ENCODE data around the gene ANKMY1. TPM values are rescaled to one million over a fixed set of nuclear protein-coding genes. Genes with fewer than 3 reads are reported as not detected.

The ANKMY1 gene
- total and polyA plus RNA-seq, 2 donors, result 6.6 to 10.3 TPM

DNA sequence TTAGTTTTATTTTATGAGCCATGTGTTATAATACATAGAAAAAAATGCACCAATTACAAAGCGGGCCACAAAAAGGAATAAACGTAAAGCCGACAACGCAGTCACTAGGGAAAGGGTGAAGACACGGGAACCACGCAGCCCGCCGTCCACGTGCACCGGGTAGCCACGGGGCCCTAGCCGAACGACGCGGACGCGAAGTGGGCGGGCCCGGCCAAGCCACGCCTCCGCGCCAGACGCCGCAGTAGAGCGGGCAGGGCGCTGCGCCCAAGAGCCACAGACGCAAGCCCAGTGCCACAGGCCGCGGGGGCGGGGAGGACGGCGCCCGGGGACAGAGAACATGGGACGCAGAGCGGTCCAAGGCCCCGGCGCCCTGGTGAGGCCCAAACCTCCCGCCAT is 2.3 kb upstream of the ANKMY1 start, which contains the start of gene DUSP28:
TSS of gene DUSP28 (plus strand) at position 274 of the 396 bp plus-strand sequence. CDS start 328 bp downstream, outside the sequence.
- Histone ChIP-seq H3K36me3 (ENCODE audit: control insufficient read depth in 2 of 2, insufficient read depth in 2 of 2, low read length in 1 of 2) (peaks cover 6 to 18% of the 10 kb centered on the region in 2 donors), H3K27ac (ENCODE audit: low read depth in 1 of 2, low read length in 1 of 2) (peak within 1 kb of the TSS; percentile 93 to 97), H3K27me3 (ENCODE audit: control insufficient read depth in 2 of 2, insufficient read depth in 1 of 2, low read length in 1 of 2) (peaks cover 0 to 11% of the 10 kb centered on the region in 2 donors), H3K9me3 (ENCODE audit: control insufficient read depth in 2 of 2, insufficient read depth in 1 of 2, low read length in 1 of 2) (no peaks in the 10 kb centered on the region), H3K4me1 (ENCODE audit: control insufficient read depth in 2 of 2, insufficient read depth in 2 of 2, low read length in 2 of 2) (peaks cover 29 to 50% of the 10 kb centered on the region in 2 donors), H3K4me3 (ENCODE audit: low read length in 2 of 2) (peak within 1 kb of the TSS; percentile 62 to 83)
- peak in 7 of 9 donors; percentile 69 to 91 (median 78) for DNase-seq (ENCODE audit: low read depth in 6 of 9, low spot score in 9 of 9)
- under 1% methylated on average over 39 of the region's 39 CpGs for WGBS

DNA sequence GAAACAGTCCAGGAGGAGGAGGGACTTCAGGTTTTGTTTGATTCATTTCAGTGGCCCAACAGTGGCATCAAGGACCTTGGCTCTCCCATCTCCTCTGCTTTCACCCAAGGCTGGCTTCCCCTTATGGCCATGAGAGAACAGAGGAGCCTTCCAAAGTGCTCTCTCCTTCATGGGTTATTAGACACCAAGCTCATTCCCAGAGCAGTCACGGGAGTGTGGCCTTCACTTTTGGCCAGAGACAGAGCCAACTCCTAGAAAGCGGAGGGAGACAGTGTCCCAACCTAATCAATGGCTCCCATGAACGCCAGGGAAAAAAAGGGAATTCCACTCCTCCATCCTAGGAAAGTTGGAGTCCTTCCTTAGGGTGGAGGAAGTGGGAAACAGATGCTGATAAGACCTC is 1.5 kb upstream of the ANKMY1 start:
- Histone ChIP-seq H3K27ac (ENCODE audit: low read depth in 1 of 2, low read length in 1 of 2) (no peak overlapping the region), H3K4me1 (ENCODE audit: control insufficient read depth in 2 of 2, insufficient read depth in 2 of 2, low read length in 2 of 2) (peaks cover 21 to 42% of the 10 kb centered on the region in 2 donors), H3K4me3 (ENCODE audit: low read length in 2 of 2) (no peak overlapping the region), H3K36me3 (ENCODE audit: control insufficient read depth in 2 of 2, insufficient read depth in 2 of 2, low read length in 1 of 2) (peaks cover 6 to 17% of the 10 kb centered on the region in 2 donors), H3K9me3 (ENCODE audit: control insufficient read depth in 2 of 2, insufficient read depth in 1 of 2, low read length in 1 of 2) (no peaks in the 10 kb centered on the region), H3K27me3 (ENCODE audit: control insufficient read depth in 2 of 2, insufficient read depth in 1 of 2, low read length in 1 of 2) (peaks cover 0 to 11% of the 10 kb centered on the region in 2 donors)
- no peak for DNase-seq (ENCODE audit: low read depth in 6 of 9, low spot score in 9 of 9)
- WGBS, result 97% methylated on average over 3 of the region's 3 CpGs

DNA sequence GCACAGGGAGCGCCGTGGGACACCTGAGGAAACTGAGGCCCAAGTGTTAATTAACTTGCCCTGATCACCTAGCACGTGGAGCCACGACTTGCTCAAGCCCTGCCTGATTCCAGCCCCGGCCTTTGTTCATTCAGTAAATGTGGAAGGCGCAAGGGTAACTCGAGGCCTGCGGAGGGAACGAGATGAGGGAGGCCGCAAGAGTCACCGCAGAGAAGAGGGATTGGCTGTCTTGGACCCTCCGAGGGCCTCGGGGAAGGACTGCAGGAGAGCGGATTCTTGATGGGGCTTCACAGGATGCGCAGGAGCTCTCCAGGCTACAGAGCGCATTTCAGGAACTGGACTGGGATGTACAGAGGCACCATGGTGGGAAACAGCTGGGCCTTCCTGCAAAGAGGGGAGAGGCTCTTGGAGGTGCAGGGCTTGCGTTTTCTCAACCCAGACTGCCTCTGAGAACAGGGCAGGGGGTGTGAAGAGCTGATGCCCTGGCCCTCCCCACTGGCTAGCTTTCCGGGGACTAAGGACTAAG is 511 bp upstream of the ANKMY1 start:
- peaks cover 0 to 11% of the 10 kb centered on the region in 2 donors for H3K27me3 ChIP-seq (ENCODE audit: control insufficient read depth in 2 of 2, insufficient read depth in 1 of 2, low read length in 1 of 2)
- peaks cover 7 to 10% of the 10 kb centered on the region in 2 donors for H3K36me3 ChIP-seq (ENCODE audit: control insufficient read depth in 2 of 2, insufficient read depth in 2 of 2, low read length in 1 of 2)
- no peak overlapping the region for H3K27ac ChIP-seq (ENCODE audit: low read depth in 1 of 2, low read length in 1 of 2)
- H3K4me3 ChIP-seq (ENCODE audit: low read length in 2 of 2), result no peak overlapping the region
- peaks cover 18 to 37% of the 10 kb centered on the region in 2 donors for H3K4me1 ChIP-seq (ENCODE audit: control insufficient read depth in 2 of 2, insufficient read depth in 2 of 2, low read length in 2 of 2)
- no peak for DNase-seq (ENCODE audit: low read depth in 6 of 9, low spot score in 9 of 9)
- WGBS, result 91% methylated on average over 18 of the region's 18 CpGs
- H3K9me3 ChIP-seq (ENCODE audit: control insufficient read depth in 2 of 2, insufficient read depth in 1 of 2, low read length in 1 of 2), result no peaks in the 10 kb centered on the region

DNA sequence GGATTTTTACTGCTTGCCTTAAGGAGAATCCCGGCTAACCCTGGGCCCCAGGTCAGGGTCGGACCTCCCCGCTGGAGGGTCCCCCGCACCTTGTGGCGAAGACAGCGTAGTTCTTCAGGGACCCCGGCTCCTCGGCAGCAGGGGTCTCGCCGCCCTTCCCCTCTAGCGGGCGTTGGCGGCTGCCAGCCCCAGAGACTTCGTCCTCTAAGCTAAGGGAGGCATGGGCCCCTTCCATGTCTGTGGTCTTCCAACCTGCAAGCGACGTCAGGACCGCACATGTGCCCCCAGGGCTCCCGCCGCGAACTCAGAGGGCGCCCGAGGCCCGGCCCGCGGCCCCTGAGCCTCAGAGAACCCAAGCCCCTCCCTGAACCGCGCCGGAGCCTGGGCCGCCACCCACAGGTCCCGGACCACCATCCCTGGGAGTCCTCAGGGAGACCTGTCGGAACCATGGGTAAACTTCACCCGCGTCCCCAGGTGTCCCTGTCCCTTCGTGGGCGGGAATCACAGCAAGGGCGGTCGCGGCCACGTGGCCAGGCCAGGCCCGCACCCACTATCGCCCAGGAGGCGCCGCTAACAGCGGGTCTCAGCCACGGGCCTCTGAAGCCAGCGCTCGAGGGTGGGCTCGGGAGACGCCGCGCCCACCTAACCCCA is 562 bp downstream of the ANKMY1 start:
- peaks cover 0 to 11% of the 10 kb centered on the region in 2 donors for H3K27me3 ChIP-seq (ENCODE audit: control insufficient read depth in 2 of 2, insufficient read depth in 1 of 2, low read length in 1 of 2)
- 50% methylated on average over 51 of the region's 51 CpGs for WGBS
- peak overlapping the region in 1 of 2 donors; percentile 31 for H3K4me3 ChIP-seq (ENCODE audit: low read length in 2 of 2)
- H3K9me3 ChIP-seq (ENCODE audit: control insufficient read depth in 2 of 2, insufficient read depth in 1 of 2, low read length in 1 of 2), result no peaks in the 10 kb centered on the region
- H3K36me3 ChIP-seq (ENCODE audit: control insufficient read depth in 2 of 2, insufficient read depth in 2 of 2, low read length in 1 of 2), result peaks cover 5 to 6% of the 10 kb centered on the region in 2 donors
- DNase-seq (ENCODE audit: low read depth in 6 of 9, low spot score in 9 of 9), result no peak
- H3K27ac ChIP-seq (ENCODE audit: low read depth in 1 of 2, low read length in 1 of 2), result no peak overlapping the region
- H3K4me1 ChIP-seq (ENCODE audit: control insufficient read depth in 2 of 2, insufficient read depth in 2 of 2, low read length in 2 of 2), result peaks cover 18 to 36% of the 10 kb centered on the region in 2 donors

DNA sequence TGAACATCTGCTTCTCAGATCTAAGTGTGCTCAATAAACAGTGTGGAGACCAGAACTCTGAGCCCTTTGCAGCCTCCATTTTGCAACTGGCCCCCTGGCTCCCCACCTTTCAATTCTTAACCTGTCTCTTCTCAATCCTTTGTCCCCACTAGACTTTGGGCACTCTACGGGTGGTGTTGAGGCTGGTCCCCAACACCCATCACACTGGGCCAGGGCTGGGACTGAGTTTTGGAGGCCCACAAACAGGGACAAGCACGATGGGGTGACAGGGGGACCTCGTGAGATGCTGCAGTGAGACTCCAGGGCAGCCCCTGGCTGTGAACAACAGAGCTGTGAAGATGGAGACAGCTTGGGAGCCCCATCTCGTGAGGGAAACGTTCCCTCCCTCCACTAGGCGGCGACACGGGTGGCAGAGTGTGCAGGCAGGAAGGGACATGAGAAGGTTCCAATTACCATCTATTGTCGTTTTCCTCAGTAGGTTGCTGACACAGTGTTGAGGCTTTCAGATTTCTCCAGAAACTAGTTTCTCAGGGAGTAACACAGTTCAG is 1.2 kb downstream of the ANKMY1 start:
- H3K27ac ChIP-seq (ENCODE audit: low read depth in 1 of 2, low read length in 1 of 2), result no peak overlapping the region
- H3K9me3 ChIP-seq (ENCODE audit: control insufficient read depth in 2 of 2, insufficient read depth in 1 of 2, low read length in 1 of 2), result no peaks in the 10 kb centered on the region
- no peak overlapping the region for H3K4me3 ChIP-seq (ENCODE audit: low read length in 2 of 2)
- H3K36me3 ChIP-seq (ENCODE audit: control insufficient read depth in 2 of 2, insufficient read depth in 2 of 2, low read length in 1 of 2), result peaks cover 5 to 12% of the 10 kb centered on the region in 2 donors
- peaks cover 0 to 11% of the 10 kb centered on the region in 2 donors for H3K27me3 ChIP-seq (ENCODE audit: control insufficient read depth in 2 of 2, insufficient read depth in 1 of 2, low read length in 1 of 2)
- H3K4me1 ChIP-seq (ENCODE audit: control insufficient read depth in 2 of 2, insufficient read depth in 2 of 2, low read length in 2 of 2), result peaks cover 16 to 30% of the 10 kb centered on the region in 2 donors
- 78% methylated on average over 9 of the region's 9 CpGs for WGBS
- peak in 2 of 9 donors; percentile 59 to 71 for DNase-seq (ENCODE audit: low read depth in 6 of 9, low spot score in 9 of 9)

DNA sequence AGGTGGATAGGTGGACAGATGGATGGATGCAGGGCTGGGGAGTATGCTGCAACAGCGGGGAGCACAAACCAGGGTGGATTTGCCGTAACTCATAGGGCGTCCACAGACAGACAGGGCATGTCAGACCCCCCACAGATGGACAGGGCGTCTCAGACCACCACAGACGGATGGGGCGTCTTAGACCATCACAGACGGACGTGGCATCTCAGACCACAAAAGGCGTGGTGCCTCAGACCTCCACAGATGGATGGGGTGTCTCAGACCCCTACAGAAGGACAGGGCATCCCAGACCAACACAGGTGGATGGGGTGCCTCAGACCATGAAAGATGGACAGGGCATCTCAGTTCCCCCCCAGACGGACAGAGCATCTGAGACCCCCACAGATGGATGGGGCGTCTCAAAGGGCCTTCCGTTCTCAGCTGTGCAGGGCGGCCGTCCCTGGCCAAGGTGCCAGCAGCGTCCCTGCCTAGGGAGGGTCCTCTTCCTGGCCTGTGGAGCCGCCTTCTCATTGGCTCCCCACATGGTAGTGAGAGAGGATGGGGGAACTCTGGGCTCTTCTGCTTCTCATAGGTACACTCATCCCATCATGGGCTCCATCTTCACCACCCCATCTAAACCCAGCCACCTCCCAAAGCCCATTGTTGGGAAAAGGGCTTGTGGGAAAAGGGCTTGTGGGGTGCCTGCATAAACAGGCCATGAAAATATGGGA is 2.1 kb downstream of the ANKMY1 start:
- Histone ChIP-seq H3K4me3 (ENCODE audit: low read length in 2 of 2) (no peak overlapping the region), H3K9me3 (ENCODE audit: control insufficient read depth in 2 of 2, insufficient read depth in 1 of 2, low read length in 1 of 2) (peaks cover 0 to 6% of the 10 kb centered on the region in 2 donors), H3K4me1 (ENCODE audit: control insufficient read depth in 2 of 2, insufficient read depth in 2 of 2, low read length in 2 of 2) (peaks cover 11 to 25% of the 10 kb centered on the region in 2 donors), H3K27ac (ENCODE audit: low read depth in 1 of 2, low read length in 1 of 2) (no peak overlapping the region), H3K27me3 (ENCODE audit: control insufficient read depth in 2 of 2, insufficient read depth in 1 of 2, low read length in 1 of 2) (peaks cover 0 to 11% of the 10 kb centered on the region in 2 donors), H3K36me3 (ENCODE audit: control insufficient read depth in 2 of 2, insufficient read depth in 2 of 2, low read length in 1 of 2) (peaks cover 7 to 16% of the 10 kb centered on the region in 2 donors)
- 98% methylated on average over 16 of the region's 16 CpGs for WGBS
- no peak for DNase-seq (ENCODE audit: low read depth in 6 of 9, low spot score in 9 of 9)

DNA sequence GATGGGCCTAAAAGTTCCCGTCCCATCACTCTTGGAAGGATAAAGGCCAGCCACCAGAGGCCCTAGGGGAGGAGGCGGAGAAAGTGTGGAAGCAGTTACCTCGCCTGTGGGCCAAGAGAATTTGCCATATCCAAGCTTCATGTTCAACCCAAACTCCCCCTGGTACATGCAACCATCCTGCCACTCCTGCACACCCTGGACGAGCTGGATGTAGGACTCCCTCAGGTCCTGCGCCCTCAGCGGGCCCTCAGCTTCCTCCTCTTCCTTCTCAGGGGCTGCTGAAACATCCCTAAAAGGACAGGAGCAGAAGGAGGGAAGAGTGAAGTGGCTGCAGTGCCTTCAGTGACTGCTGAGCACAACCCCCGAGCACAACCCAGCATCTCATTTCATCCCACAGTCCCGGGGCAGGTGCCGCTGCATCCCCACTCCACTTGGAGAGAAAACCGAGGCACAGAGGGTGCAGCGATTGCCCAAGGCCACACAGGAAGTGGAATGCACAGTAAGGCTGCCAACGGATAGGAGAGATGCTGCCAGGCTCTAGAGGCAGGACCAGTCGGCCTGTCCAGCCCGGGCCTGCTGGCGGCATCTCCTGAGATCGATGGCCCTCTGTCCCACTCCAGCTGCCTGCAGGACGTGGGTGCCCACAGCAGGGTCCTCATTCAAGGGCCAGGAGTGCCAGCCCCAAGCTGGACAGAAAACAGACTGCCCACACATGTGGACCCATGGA is 2.9 kb downstream of the ANKMY1 start:
- 97% methylated on average over 17 of the region's 17 CpGs for WGBS
- Histone ChIP-seq H3K27ac (ENCODE audit: low read depth in 1 of 2, low read length in 1 of 2) (no peak overlapping the region), H3K4me1 (ENCODE audit: control insufficient read depth in 2 of 2, insufficient read depth in 2 of 2, low read length in 2 of 2) (peaks cover 11 to 25% of the 10 kb centered on the region in 2 donors), H3K27me3 (ENCODE audit: control insufficient read depth in 2 of 2, insufficient read depth in 1 of 2, low read length in 1 of 2) (peaks cover 0 to 11% of the 10 kb centered on the region in 2 donors), H3K4me3 (ENCODE audit: low read length in 2 of 2) (no peak overlapping the region), H3K36me3 (ENCODE audit: control insufficient read depth in 2 of 2, insufficient read depth in 2 of 2, low read length in 1 of 2) (peaks cover 7 to 16% of the 10 kb centered on the region in 2 donors), H3K9me3 (ENCODE audit: control insufficient read depth in 2 of 2, insufficient read depth in 1 of 2, low read length in 1 of 2) (peaks cover 0 to 7% of the 10 kb centered on the region in 2 donors)
- DNase-seq (ENCODE audit: low read depth in 6 of 9, low spot score in 9 of 9), result no peak

DNA sequence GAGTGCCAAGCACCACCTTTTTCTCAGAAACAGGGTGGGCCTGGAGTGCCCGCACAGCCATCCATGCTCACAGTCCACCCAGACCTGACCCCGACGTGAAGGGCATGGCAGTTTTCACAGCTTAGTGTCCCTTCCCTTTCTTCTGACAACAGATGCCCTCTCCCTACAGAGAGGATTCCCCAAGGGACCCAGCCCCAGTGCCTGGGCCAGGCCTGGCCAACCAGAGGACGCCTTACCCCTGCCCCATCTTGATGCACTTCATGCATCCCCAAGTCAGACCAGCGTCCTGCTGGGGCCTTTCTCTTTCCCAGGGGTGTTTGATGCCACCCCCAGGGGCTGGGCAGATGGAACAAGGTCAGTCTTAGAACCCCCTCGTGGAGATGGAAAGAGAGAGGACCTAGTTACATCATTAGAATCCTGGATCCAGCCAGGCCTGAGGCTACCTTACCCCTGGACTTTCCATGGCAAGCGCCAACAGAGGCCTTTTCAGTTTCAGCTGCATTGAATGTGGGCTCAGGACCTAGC is 3.8 kb downstream of the ANKMY1 start:
- 99% methylated on average over 7 of the region's 7 CpGs for WGBS
- peaks cover 8 to 18% of the 10 kb centered on the region in 2 donors for H3K4me1 ChIP-seq (ENCODE audit: control insufficient read depth in 2 of 2, insufficient read depth in 2 of 2, low read length in 2 of 2)
- H3K36me3 ChIP-seq (ENCODE audit: control insufficient read depth in 2 of 2, insufficient read depth in 2 of 2, low read length in 1 of 2), result peaks cover 7 to 16% of the 10 kb centered on the region in 2 donors
- DNase-seq (ENCODE audit: low read depth in 6 of 9, low spot score in 9 of 9), result no peak
- no peak overlapping the region for H3K27ac ChIP-seq (ENCODE audit: low read depth in 1 of 2, low read length in 1 of 2)
- H3K27me3 ChIP-seq (ENCODE audit: control insufficient read depth in 2 of 2, insufficient read depth in 1 of 2, low read length in 1 of 2), result peaks cover 0 to 11% of the 10 kb centered on the region in 2 donors
- peaks cover 0 to 7% of the 10 kb centered on the region in 2 donors for H3K9me3 ChIP-seq (ENCODE audit: control insufficient read depth in 2 of 2, insufficient read depth in 1 of 2, low read length in 1 of 2)
- H3K4me3 ChIP-seq (ENCODE audit: low read length in 2 of 2), result no peak overlapping the region
